Thyroid gland (tissue), 4 donors: ENCODE results near the gene RELB.

Source experiments
- CTCF ChIP-seq, 6 experiments: fragments of 200-600 bp in 3 of 6; fragments of 450-650 bp in 3 of 6; sonication (generic) in 3 of 6; IDR thresholded peaks; one replicate each; pipeline ENCODE4 v1.5.1; 2016 to 2019; ENCODE audit warnings: antibody characterized with exemption in 6 of 6, mild to moderate bottlenecking in 2 of 6, inconsistent platforms in 1 of 6, moderate library complexity in 1 of 6
- POLR2A ChIP-seq, 2 donors: fragments of 450-650 bp; IDR thresholded peaks; one replicate each; pipeline ENCODE4 v1.6.1; 2017; ENCODE audit warnings: antibody characterized with exemption in 2 of 2, mild to moderate bottlenecking in 2 of 2, moderate library complexity in 1 of 2

- TF ChIP-seq POLR2A (IDR thresholded peaks at IDR 0.05) (no peak), CTCF (IDR thresholded peaks at IDR 0.05) (no peak)
Observed at GRCh38 chr19:44988273-44988672, 13.0 kb upstream of the RELB start.
